Lower leg skin (tissue), 4 donors: ENCODE measurements around the gene KIRREL2. TPM values are rescaled to one million over a fixed set of nuclear protein-coding genes. Genes with fewer than 3 reads are reported as not detected.

Source experiments
- DNase-seq, 2 donors: peaks; one replicate each; pipeline ENCODE4 v3.0.0-alpha.2; 2019; ENCODE audit warnings: low spot score in 2 of 2
- H3K4me3 ChIP-seq: fragments of 200-600 bp; sonication (generic); 2 replicates; pipeline ENCODE4 v1.5.1; 2017; ENCODE audit warnings: mild to moderate bottlenecking, low read depth; ENCODE audit not compliant: poor library complexity, severe bottlenecking
- CTCF ChIP-seq, 3 donors: fragments of 450-650 bp; IDR thresholded peaks; one replicate each; pipeline ENCODE4 v1.5.1; 2016; ENCODE audit warnings: antibody characterized with exemption in 3 of 3, mild to moderate bottlenecking in 3 of 3, moderate library complexity in 2 of 3
- POLR2A ChIP-seq, 2 donors: fragments of 450-650 bp; IDR thresholded peaks; one replicate each; pipeline ENCODE4 v1.6.1; 2016 to 2017; ENCODE audit warnings: antibody characterized with exemption in 2 of 2, mild to moderate bottlenecking in 1 of 2, moderate library complexity in 1 of 2
- WGBS, 2 donors: methylation state at CpG; one replicate each; pipeline ENCODE4 v1.1.5; 2018; 5-methylcytosine and 5-hydroxymethylcytosine counted together
- intact Hi-C: fragments of 100-400 bp; cut with DNase I; formaldehyde crosslinking; loops from one replicate; pipeline ENCODE4 v1.15.0; 2023; ENCODE audit warnings: low total_unique reads
- total RNA-seq, 4 donors: library from RNA; depleted of rRNA; stranded (reverse); fragments of >200 nt; gene quantifications; one replicate each; pipeline ENCODE4 v1.1.0, GENCODE V29; 2016

KIRREL2 gene
- total RNA-seq, 4 donors from 2014 or later = 0.32 TPM; not detected in 3

DNA sequence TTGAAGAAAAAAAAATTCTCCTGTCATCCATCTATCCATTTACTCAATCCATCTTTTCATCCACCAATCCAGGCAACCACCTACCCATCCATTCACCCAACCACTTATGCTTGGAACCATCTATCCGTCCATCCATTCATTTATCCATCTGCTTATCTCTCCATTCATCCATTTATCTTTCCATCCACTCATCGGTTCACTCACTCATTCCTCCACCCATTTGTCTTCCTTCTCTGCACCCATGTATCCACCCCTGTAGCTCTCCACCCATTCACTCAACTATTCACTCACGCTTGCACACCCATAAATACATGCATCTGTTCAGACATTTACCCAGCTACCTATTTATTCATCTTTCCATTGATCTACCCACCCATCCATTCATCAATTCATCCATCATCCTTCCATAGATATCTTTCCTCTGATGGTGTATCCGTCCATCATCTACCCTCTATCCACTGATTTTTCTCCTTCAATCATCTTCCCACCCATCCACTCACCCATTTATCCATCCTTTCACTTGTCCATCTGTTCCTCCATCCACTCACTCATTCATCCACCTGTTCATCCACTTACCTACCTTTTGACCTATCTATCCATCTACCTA is 13.9 kb upstream of the KIRREL2 start:
- no peak for DNase-seq
- no peak for TF ChIP-seq CTCF (IDR thresholded peaks at IDR 0.05)
- no peak for TF ChIP-seq POLR2A (IDR thresholded peaks at IDR 0.05)
- 85 to 87% methylated on average over 4 of the region's 4 CpGs for WGBS, 2 donors
- no peak overlapping the region for H3K4me3 ChIP-seq
- intact Hi-C loops = no loop called here

DNA sequence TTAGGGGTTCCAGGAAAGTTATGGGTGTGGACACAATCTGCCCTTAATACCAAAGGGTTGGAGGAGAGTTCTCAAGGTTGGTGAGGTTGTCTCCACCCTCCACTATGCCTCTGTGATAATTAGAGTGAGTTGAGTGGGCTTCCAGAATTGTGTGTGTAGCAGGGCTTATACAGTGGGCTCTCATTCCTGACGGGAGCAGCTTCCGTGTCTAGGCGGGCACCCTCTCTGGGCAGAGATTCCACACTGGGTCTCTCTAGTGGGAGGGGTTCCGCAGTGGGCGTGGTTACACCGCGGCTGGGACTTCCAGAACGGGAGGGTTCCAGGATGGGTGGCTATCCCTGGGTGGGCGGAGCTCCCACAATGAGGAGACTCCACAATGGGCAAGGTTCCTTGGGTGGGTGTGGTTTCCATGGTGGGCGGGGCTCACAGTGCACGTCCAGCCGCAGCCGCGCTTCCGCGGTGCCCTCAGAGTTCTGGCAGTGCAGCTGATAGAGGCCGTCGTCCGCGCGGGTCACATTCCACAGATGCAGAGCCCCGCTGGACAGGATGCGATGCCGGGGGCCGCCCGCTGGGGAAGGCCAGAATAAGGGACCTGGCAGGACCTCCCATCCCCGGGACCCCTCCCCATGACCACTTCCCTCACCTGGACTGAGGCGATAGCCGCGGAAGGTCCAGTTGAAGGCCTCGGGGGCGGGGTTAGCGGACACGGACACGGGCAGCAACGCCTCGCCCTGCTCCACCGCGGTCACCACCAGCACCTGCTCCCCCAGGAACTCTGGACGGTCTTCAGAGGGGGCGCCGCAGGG is 12.8 kb upstream of the KIRREL2 start:
- H3K4me3 ChIP-seq = no peak overlapping the region
- no peak for DNase-seq
- intact Hi-C loops = no loop called here
- WGBS, 2 donors = 11 to 14% methylated on average over 26 to 35 of the region's 42 CpGs
- TF ChIP-seq CTCF (IDR thresholded peaks at IDR 0.05) (no peak), POLR2A (IDR thresholded peaks at IDR 0.05) (no peak)

GRCh38 chr19:35844482-35845214 is 12.1 kb upstream of the KIRREL2 start:
- no peak overlapping the region for H3K4me3 ChIP-seq
- 62 to 63% methylated on average over 16 of the region's 16 CpGs for WGBS, 2 donors
- TF ChIP-seq POLR2A (IDR thresholded peaks at IDR 0.05) (no peak), CTCF (IDR thresholded peaks at IDR 0.05) (no peak)
- intact Hi-C loops = no loop called here
- DNase-seq = no peak

GRCh38 chr19:35845215-35846037 is 11.3 kb upstream of the KIRREL2 start:
- TF ChIP-seq CTCF (IDR thresholded peaks at IDR 0.05) (no peak), POLR2A (IDR thresholded peaks at IDR 0.05) (no peak)
- 5 to 8% methylated on average over 37 to 50 of the region's 63 CpGs for WGBS, 2 donors
- DNase-seq = no peak
- no peak overlapping the region for H3K4me3 ChIP-seq
- intact Hi-C loops = no loop called here

DNA sequence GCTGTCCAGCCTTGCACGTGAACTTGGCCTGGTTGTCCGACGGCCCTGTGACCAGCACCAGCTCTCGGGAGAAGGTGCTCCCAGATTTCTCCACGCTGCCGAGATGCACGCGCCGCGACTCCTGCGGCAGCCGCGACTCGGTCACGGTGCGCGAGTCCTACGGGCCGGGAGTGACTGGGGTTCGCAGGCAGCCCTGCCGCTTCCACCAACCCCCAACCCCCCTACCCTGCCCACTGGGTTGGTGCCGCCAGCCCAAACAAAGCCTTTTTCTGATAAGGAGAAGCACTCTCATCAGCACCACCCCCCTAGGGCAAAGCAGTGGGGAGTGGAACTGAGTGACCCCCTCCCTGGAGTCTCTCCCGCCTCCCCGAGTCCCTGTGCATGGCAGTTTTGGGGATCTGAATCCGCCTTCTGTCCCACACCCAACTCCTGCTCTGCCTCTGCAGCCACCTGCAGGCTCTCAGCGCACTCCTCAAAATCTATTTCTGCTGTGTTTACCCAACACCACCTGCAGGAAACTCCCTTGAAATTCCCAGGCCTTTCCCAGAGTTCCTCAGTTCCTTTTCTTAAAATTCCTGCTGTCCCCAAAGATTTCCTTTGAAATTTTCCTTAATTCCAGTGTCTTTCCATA is 10.6 kb upstream of the KIRREL2 start:
- H3K4me3 ChIP-seq = no peak overlapping the region
- DNase-seq = no peak
- intact Hi-C loops = no loop called here
- WGBS, 2 donors = 2 to 5% methylated on average over 15 to 22 of the region's 26 CpGs
- TF ChIP-seq POLR2A (IDR thresholded peaks at IDR 0.05) = no peak
- no peak for TF ChIP-seq CTCF (IDR thresholded peaks at IDR 0.05)
